ENCODE measurements around the gene SPINK13. TPM values are rescaled to one million over a fixed set of nuclear protein-coding genes. Genes with fewer than 3 reads are reported as not detected.

Gene SPINK13
- total and polyA plus RNA-seq, 12 donors: 0.46 to 16.1 (median 2.3) TPM; not detected in 3

- intact Hi-C loops (cut with DNase I): no loop called here
- no peaks in the 10 kb centered on the region for H3K9me3 ChIP-seq (replicated peaks in 1 of 3)
- no peak within 1 kb of the TSS for H3K4me3 ChIP-seq
- no peaks in the 10 kb centered on the region for H3K36me3 ChIP-seq (replicated peaks in 1 of 2)
- no peak for TF ChIP-seq CTCF (IDR thresholded peaks at IDR 0.05)
- no peak for TF ChIP-seq POLR2A (IDR thresholded peaks at IDR 0.05)
- no peaks in the 10 kb centered on the region for H3K4me1 ChIP-seq (replicated peaks in 1 of 2)
- WGBS, 4 donors: 69 to 88% (median 80%) methylated on average over 2 of the region's 2 CpGs
- peaks cover 6% of the 10 kb centered on the region for H3K27me3 ChIP-seq
- no peak for DNase-seq
- H3K27ac ChIP-seq: no peak within 1 kb of the TSS
These were observed 30.2 kb upstream of the SPINK13 start, which contains the start of gene MARCOL for GRCh38 chr5:148238418-148238794. TSS of gene MARCOL (plus strand) at chr5:148238525. CDS start at chr5:148238598, 73 bp downstream.

GRCh38 chr5:148248894-148249293 is 19.7 kb upstream of the SPINK13 start:
- intact Hi-C loops (cut with DNase I): no loop called here
- no peak for TF ChIP-seq CTCF (IDR thresholded peaks at IDR 0.05)
- TF ChIP-seq POLR2A (IDR thresholded peaks at IDR 0.05): no peak
- no peaks in the 10 kb centered on the region for H3K9me3 ChIP-seq (replicated peaks in 1 of 3)
- 72 to 83% (median 79%) methylated on average over 2 of the region's 2 CpGs for WGBS, 4 donors
- H3K4me3 ChIP-seq: no peak overlapping the region
- no peak for DNase-seq
- no peaks in the 10 kb centered on the region for H3K36me3 ChIP-seq (replicated peaks in 1 of 2)
- no peak overlapping the region for H3K27ac ChIP-seq
- no peaks in the 10 kb centered on the region for H3K4me1 ChIP-seq (replicated peaks in 1 of 2)
- no peaks in the 10 kb centered on the region for H3K27me3 ChIP-seq

- Histone ChIP-seq H3K27me3 (no peaks in the 10 kb centered on the region), H3K4me3 (no peak overlapping the region), H3K4me1 (replicated peaks in 1 of 2) (no peaks in the 10 kb centered on the region), H3K36me3 (replicated peaks in 1 of 2) (no peaks in the 10 kb centered on the region), H3K9me3 (replicated peaks in 1 of 3) (peaks cover 0 to 8% (median 7%) of the 10 kb centered on the region in 3 donors), H3K27ac (no peak overlapping the region)
- DNase-seq: no peak
- intact Hi-C loops (cut with DNase I): no loop called here
- no peak for TF ChIP-seq CTCF (IDR thresholded peaks at IDR 0.05)
- no peak for TF ChIP-seq POLR2A (IDR thresholded peaks at IDR 0.05)
These were observed 13.1 kb upstream of the SPINK13 start for GRCh38 chr5:148255456-148255855.

GRCh38 chr5:148259288-148259687 is 9.3 kb upstream of the SPINK13 start:
- Histone ChIP-seq H3K27ac (no peak overlapping the region), H3K9me3 (replicated peaks in 1 of 3) (peaks cover 0 to 8% (median 7%) of the 10 kb centered on the region in 3 donors), H3K4me1 (replicated peaks in 1 of 2) (no peaks in the 10 kb centered on the region), H3K4me3 (no peak overlapping the region), H3K27me3 (no peaks in the 10 kb centered on the region), H3K36me3 (replicated peaks in 1 of 2) (no peaks in the 10 kb centered on the region)
- DNase-seq: no peak
- WGBS, 4 donors: 82 to 92% (median 91%) methylated on average over 2 of the region's 2 CpGs
- intact Hi-C loops (cut with DNase I): no loop called here
- TF ChIP-seq POLR2A (IDR thresholded peaks at IDR 0.05) (no peak), CTCF (IDR thresholded peaks at IDR 0.05) (no peak)
